A673 (cell line): ENCODE data around the gene CCK.

Source experiments
- EZH2 ChIP-seq: fragments of 200-600 bp; sonication (generic); IDR thresholded peaks from 2 replicates; pipeline ENCODE4 v1.6.1; 2017; ENCODE audit warnings: borderline replicate concordance, low read depth, mild to moderate bottlenecking, mixed read lengths, antibody characterized with exemption, low read length; ENCODE audit not compliant: poor library complexity, severe bottlenecking
- TF ChIP-seq, protein P1 (sequence below): fragments of 300-800, 200-600 bp; sonication (generic); conservative IDR thresholded peaks from 2 replicates; pipeline ENCODE4 v1.5.1; 2017; ENCODE audit warnings: low read depth, mild to moderate bottlenecking, antibody characterized with exemption, low read length, moderate library complexity, mixed read lengths

- TF ChIP-seq, protein P1, sequence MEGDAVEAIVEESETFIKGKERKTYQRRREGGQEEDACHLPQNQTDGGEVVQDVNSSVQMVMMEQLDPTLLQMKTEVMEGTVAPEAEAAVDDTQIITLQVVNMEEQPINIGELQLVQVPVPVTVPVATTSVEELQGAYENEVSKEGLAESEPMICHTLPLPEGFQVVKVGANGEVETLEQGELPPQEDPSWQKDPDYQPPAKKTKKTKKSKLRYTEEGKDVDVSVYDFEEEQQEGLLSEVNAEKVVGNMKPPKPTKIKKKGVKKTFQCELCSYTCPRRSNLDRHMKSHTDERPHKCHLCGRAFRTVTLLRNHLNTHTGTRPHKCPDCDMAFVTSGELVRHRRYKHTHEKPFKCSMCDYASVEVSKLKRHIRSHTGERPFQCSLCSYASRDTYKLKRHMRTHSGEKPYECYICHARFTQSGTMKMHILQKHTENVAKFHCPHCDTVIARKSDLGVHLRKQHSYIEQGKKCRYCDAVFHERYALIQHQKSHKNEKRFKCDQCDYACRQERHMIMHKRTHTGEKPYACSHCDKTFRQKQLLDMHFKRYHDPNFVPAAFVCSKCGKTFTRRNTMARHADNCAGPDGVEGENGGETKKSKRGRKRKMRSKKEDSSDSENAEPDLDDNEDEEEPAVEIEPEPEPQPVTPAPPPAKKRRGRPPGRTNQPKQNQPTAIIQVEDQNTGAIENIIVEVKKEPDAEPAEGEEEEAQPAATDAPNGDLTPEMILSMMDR, result no peak
- TF ChIP-seq EZH2, result no peak
Observed at GRCh38 chr3:42209917-42210316, 56.1 kb downstream of the CCK start.
